IMR-90 (cell line): Measurements from ENCODE around the gene SKIL. TPM values are rescaled to one million over a fixed set of nuclear protein-coding genes. Genes with fewer than 3 reads are reported as not detected.

Source experiments
- ATAC-seq: fragments of 200-7000 bp; cut with Tn5 transposase; 2 replicates; pipeline ENCODE4 v1.9.1; 2020; ENCODE audit warnings: low read depth, mild to moderate bottlenecking, moderate library complexity
- BruUV-seq: library from RNA; stranded (reverse); fragments of 400-500 nt; replicated peaks from 2 replicates; lab custom pipeline; 2021; lab: Mats Ljungman, UMichigan
- CTCF ChIA-PET: fragments of 300-600 bp; formaldehyde crosslinking; extraction: SDS; loops from one replicate; lab custom pipeline; 2021; ENCODE audit warnings: antibody characterized with exemption; lab: Yijun Ruan, JAX
- POLR2A ChIA-PET: fragments of 300-600 bp; sonication (Branson Sonifier 250); formaldehyde crosslinking; loops from one replicate; lab custom pipeline; 2022; ENCODE audit warnings: antibody characterized with exemption; ENCODE audit not compliant: unreplicated experiment; lab: Charles Lee
- DNase-seq: peaks from one replicate; pipeline ENCODE4 v3.0.0; 2013
- H2AFZ ChIP-seq: replicated peaks from 2 replicates; pipeline ENCODE3; 2013; ENCODE audit warnings: low read length, mild to moderate bottlenecking; ENCODE audit not compliant: poor library complexity
- H2AK5ac ChIP-seq: 2 replicates; pipeline ENCODE4 v1.6.1; 2013; ENCODE audit warnings: low read depth, low read length, inconsistent platforms
- H2AK9ac ChIP-seq: replicated peaks from 2 replicates; pipeline ENCODE3; 2013; ENCODE audit warnings: mild to moderate bottlenecking, low read depth, low read length, moderate library complexity; ENCODE audit not compliant: poor library complexity
- H2BK120ac ChIP-seq: 2 replicates; pipeline ENCODE4 v1.6.1; 2013; ENCODE audit warnings: low read depth, low read length, inconsistent platforms
- H2BK15ac ChIP-seq: 3 replicates; pipeline ENCODE4 v1.6.1; 2013; ENCODE audit warnings: low read depth, low read length, inconsistent platforms
- H2BK20ac ChIP-seq: 2 replicates; pipeline ENCODE4 v1.6.1; 2013; ENCODE audit warnings: low read depth, mild to moderate bottlenecking, inconsistent platforms, low read length, moderate library complexity
- H2BK5ac ChIP-seq: 2 replicates; pipeline ENCODE4 v1.6.1; 2013; ENCODE audit warnings: mild to moderate bottlenecking, low read depth, low read length, inconsistent platforms; ENCODE audit not compliant: poor library complexity, severe bottlenecking
- H3K14ac ChIP-seq: replicated peaks from 2 replicates; pipeline ENCODE4 v1.6.1; 2013; ENCODE audit warnings: low read depth, low read length, inconsistent platforms
- H3K18ac ChIP-seq: 2 replicates; pipeline ENCODE4 v1.6.1; 2013; ENCODE audit warnings: low read depth, low read length, control low read depth
- H3K23ac ChIP-seq: 2 replicates; pipeline ENCODE4 v1.6.1; 2013; ENCODE audit warnings: low read depth, low read length, inconsistent platforms
- H3K27ac ChIP-seq: 2 replicates; pipeline ENCODE4 v1.5.1; 2013; ENCODE audit warnings: mild to moderate bottlenecking, control low read depth, low read length; ENCODE audit not compliant: insufficient read depth
- H3K27me3 ChIP-seq: 2 replicates; pipeline ENCODE4 v1.6.1; 2013; ENCODE audit warnings: low read length; ENCODE audit not compliant: control insufficient read depth, insufficient read depth
- H3K36me3 ChIP-seq: 2 replicates; pipeline ENCODE4 v1.6.1; 2013; ENCODE audit warnings: low read length, mixed read lengths; ENCODE audit not compliant: control insufficient read depth, insufficient read depth
- H3K4ac ChIP-seq: 2 replicates; pipeline ENCODE4 v1.6.1; 2013; ENCODE audit warnings: low read depth, low read length, inconsistent platforms
- H3K4me1 ChIP-seq: 2 replicates; pipeline ENCODE4 v1.6.1; 2013; ENCODE audit warnings: low read length, mixed read lengths; ENCODE audit not compliant: control insufficient read depth, insufficient read depth
- H3K4me2 ChIP-seq: 2 replicates; pipeline ENCODE4 v1.6.1; 2013; ENCODE audit warnings: low read depth, mild to moderate bottlenecking, control low read depth, low read length, moderate library complexity
- H3K4me3 ChIP-seq: 2 replicates; pipeline ENCODE4 v1.5.1; 2013; ENCODE audit warnings: low read depth, mild to moderate bottlenecking, control low read depth, low read length, moderate library complexity; ENCODE audit not compliant: insufficient read depth
- H3K56ac ChIP-seq: 2 replicates; pipeline ENCODE4 v1.6.1; 2013; ENCODE audit warnings: low read length, inconsistent platforms; ENCODE audit not compliant: insufficient read depth; ENCODE audit errors: extremely low read depth
- H3K79me1 ChIP-seq, 2 experiments: 2 replicates each; pipeline ENCODE4 v1.6.1; 2013; ENCODE audit warnings: low read length in 2 of 2, inconsistent platforms in 1 of 2, low read depth in 1 of 2
- H3K9ac ChIP-seq: 2 replicates; pipeline ENCODE4 v1.6.1; 2013; ENCODE audit warnings: low read depth, low read length, control low read depth
- H3K9me1 ChIP-seq: 2 replicates; pipeline ENCODE4 v1.6.1; 2013; ENCODE audit warnings: low read length, inconsistent platforms; ENCODE audit not compliant: insufficient read depth
- H3K9me3 ChIP-seq: 2 replicates; pipeline ENCODE4 v1.6.1; 2013; ENCODE audit warnings: low read length; ENCODE audit not compliant: control insufficient read depth, insufficient read depth
- H4K20me1 ChIP-seq: 2 replicates; pipeline ENCODE4 v1.6.1; 2013; ENCODE audit warnings: low read length, inconsistent platforms; ENCODE audit not compliant: insufficient read depth
- H4K5ac ChIP-seq: 2 replicates; pipeline ENCODE4 v1.6.1; 2013; ENCODE audit warnings: mild to moderate bottlenecking, low read depth, low read length, control low read depth
- H4K8ac ChIP-seq, 2 experiments: 2 replicates each; pipeline ENCODE4 v1.6.1; 2013; ENCODE audit warnings: low read depth in 2 of 2, low read length in 2 of 2, control low read depth in 1 of 2, inconsistent platforms in 1 of 2
- H4K91ac ChIP-seq: 2 replicates; pipeline ENCODE4 v1.6.1; 2013; ENCODE audit warnings: low read depth, low read length, inconsistent platforms; ENCODE audit not compliant: insufficient read depth
- BHLHE40 ChIP-seq: fragments of 150-350 bp; IDR thresholded peaks from 2 replicates; pipeline ENCODE4 v1.6.1; 2016; ENCODE audit warnings: mild to moderate bottlenecking, low read depth, low read length
- CEBPB ChIP-seq: IDR thresholded peaks from 2 replicates; pipeline ENCODE4 v1.6.1; 2012; ENCODE audit warnings: low read depth, low read length, improper control_type of control experiment
- CHD1 ChIP-seq: IDR thresholded peaks from 2 replicates; pipeline ENCODE4 v1.6.1; 2012; ENCODE audit warnings: low read depth, low read length, improper control_type of control experiment
- CTCF ChIP-seq: conservative IDR thresholded peaks from 2 replicates; pipeline ENCODE4 v1.5.1; 2012; ENCODE audit warnings: mild to moderate bottlenecking, low read depth, low read length, improper control_type of control experiment
- FOS ChIP-seq: fragments of 150-350 bp; IDR thresholded peaks from 2 replicates; pipeline ENCODE4 v1.6.1; 2016; ENCODE audit warnings: low read depth, low read length
- MAFK ChIP-seq: IDR thresholded peaks from 2 replicates; pipeline ENCODE4 v1.6.1; 2012; ENCODE audit warnings: low read depth, low read length, improper control_type of control experiment
- MAZ ChIP-seq: IDR thresholded peaks from 2 replicates; pipeline ENCODE4 v1.6.1; 2012; ENCODE audit warnings: low read depth, mild to moderate bottlenecking, low read length, improper control_type of control experiment, moderate library complexity, borderline replicate concordance
- MXI1 ChIP-seq: IDR thresholded peaks from 2 replicates; pipeline ENCODE4 v1.6.1; 2012; ENCODE audit warnings: low read depth, mild to moderate bottlenecking, low read length, moderate library complexity, borderline replicate concordance
- NFE2L2 ChIP-seq: fragments of 150-350 bp; IDR thresholded peaks from 2 replicates; pipeline ENCODE4 v1.6.1; 2016; ENCODE audit warnings: low read depth, mild to moderate bottlenecking, low read length
- POLR2A ChIP-seq: IDR thresholded peaks from 2 replicates; pipeline ENCODE4 v1.6.1; 2012; ENCODE audit warnings: mild to moderate bottlenecking, low read depth, low read length
- RAD21 ChIP-seq: IDR thresholded peaks from 2 replicates; pipeline ENCODE4 v1.6.1; 2012; ENCODE audit warnings: low read length, improper control_type of control experiment
- RCOR1 ChIP-seq: IDR thresholded peaks from 2 replicates; pipeline ENCODE4 v1.6.1; 2012; ENCODE audit warnings: mild to moderate bottlenecking, low read length, improper control_type of control experiment; ENCODE audit not compliant: insufficient replicate concordance
- RFX5 ChIP-seq: IDR thresholded peaks from 2 replicates; pipeline ENCODE4 v1.8.0; 2012; ENCODE audit warnings: low read depth, mild to moderate bottlenecking, low read length, moderate library complexity
- SMC3 ChIP-seq: fragments of 150-350 bp; IDR thresholded peaks from 2 replicates; pipeline ENCODE4 v1.6.1; 2016; ENCODE audit warnings: low read depth, mild to moderate bottlenecking, antibody characterized with exemption, low read length, moderate library complexity
- USF2 ChIP-seq: fragments of 150-350 bp; IDR thresholded peaks from 2 replicates; pipeline ENCODE4 v1.6.1; 2017; ENCODE audit warnings: mild to moderate bottlenecking, antibody characterized with exemption, low read length, low read depth
- dilution Hi-C: fragments of 300-500 bp; cut with HindIII; formaldehyde crosslinking; loops from one replicate; pipeline ENCODE4 v1.14.3; 2018; ENCODE audit warnings: low sequenced_read_pairs; ENCODE audit not compliant: unreplicated experiment
- in situ Hi-C: fragments of 300-500 bp; cut with MboI; formaldehyde crosslinking; loops from 3 replicates; pipeline ENCODE4 v1.14.3; 2019; ENCODE audit warnings: low sequenced_read_pairs, inconsistent platforms, mixed read lengths
- intact Hi-C: fragments of 100-400 bp; cut with micrococcal nuclease; formaldehyde crosslinking; loops from 2 replicates; pipeline ENCODE4 v1.10.0; 2022
- polyA plus RNA-seq, 3 experiments: library from polyadenylated mRNA; depleted of rRNA; stranded (reverse); fragments of >200 nt; gene quantifications; 2 replicates each; pipeline ENCODE4 v1.2.3, GENCODE V29; 2012; ENCODE audit warnings: low replicate concordance in 1 of 3
- total RNA-seq: library from RNA; depleted of rRNA; stranded (reverse); fragments of >200 nt; gene quantifications from 2 replicates; pipeline ENCODE4 v1.2.3, GENCODE V29; 2012
- TF ChIP-seq, protein P1 (sequence below): fragments of 150-350 bp; IDR thresholded peaks from 2 replicates; pipeline ENCODE4 v1.6.1; 2016; ENCODE audit warnings: low read depth, mild to moderate bottlenecking, low read length, moderate library complexity, borderline replicate concordance

Gene SKIL
- total and polyA plus RNA-seq, 2 of the 4 experiments (the other 2 are of a cell fraction): 9.2 to 55.9 TPM

GRCh38 chr3:170353485-170353884 lies 4.0 kb upstream of the SKIL start:
- no peaks in the 10 kb centered on the region for H3K9me3 ChIP-seq
- H2BK20ac ChIP-seq: no peak overlapping the region
- BruUV-seq: no TSS peak
- DNase-seq: no peak
- no peak overlapping the region for H4K5ac ChIP-seq
- no peak overlapping the region for H2AFZ ChIP-seq
- no peak overlapping the region for H4K91ac ChIP-seq
- H3K4me2 ChIP-seq: no peak overlapping the region
- no peak overlapping the region for H3K4ac ChIP-seq
- no peak overlapping the region for H2BK5ac ChIP-seq
- H3K27ac ChIP-seq: no peak overlapping the region
- H2BK120ac ChIP-seq: no peak overlapping the region
- H3K23ac ChIP-seq: no peak overlapping the region
- no peak overlapping the region for H4K8ac ChIP-seq
- TF ChIP-seq POLR2A (no peak), MAFK (no peak), BHLHE40 (no peak), USF2 (no peak), MAZ (no peak), RAD21 (no peak), CTCF (no peak), NFE2L2 (no peak), RFX5 (no peak), MXI1 (no peak), FOS (no peak), CHD1 (no peak), RCOR1 (no peak), CEBPB (no peak), SMC3 (no peak)
- TF ChIP-seq, protein P1, sequence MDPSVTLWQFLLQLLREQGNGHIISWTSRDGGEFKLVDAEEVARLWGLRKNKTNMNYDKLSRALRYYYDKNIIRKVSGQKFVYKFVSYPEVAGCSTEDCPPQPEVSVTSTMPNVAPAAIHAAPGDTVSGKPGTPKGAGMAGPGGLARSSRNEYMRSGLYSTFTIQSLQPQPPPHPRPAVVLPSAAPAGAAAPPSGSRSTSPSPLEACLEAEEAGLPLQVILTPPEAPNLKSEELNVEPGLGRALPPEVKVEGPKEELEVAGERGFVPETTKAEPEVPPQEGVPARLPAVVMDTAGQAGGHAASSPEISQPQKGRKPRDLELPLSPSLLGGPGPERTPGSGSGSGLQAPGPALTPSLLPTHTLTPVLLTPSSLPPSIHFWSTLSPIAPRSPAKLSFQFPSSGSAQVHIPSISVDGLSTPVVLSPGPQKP: no peak
- peaks cover 0 to 14% of the 10 kb centered on the region in 2 experiments; a peak in 2 of 4 replicates for H3K79me1 ChIP-seq
- ChIA-PET POLR2A (no interaction called here), CTCF (no interaction called here)
- H3K9ac ChIP-seq: no peak overlapping the region
- in situ Hi-C loops (loop anchor here (5.0 kb wide), 1 partner anchor 41 kb away; no protein-coding TSS in a partner anchor), intact Hi-C loops (no loop called here), dilution Hi-C loops (no loop called here)
- H3K18ac ChIP-seq: no peak overlapping the region
- no peak overlapping the region for H2AK5ac ChIP-seq
- no peak for ATAC-seq
- H3K4me1 ChIP-seq: peaks cover 3% of the 10 kb centered on the region
- H3K9me1 ChIP-seq: no peaks in the 10 kb centered on the region
- no peak overlapping the region for H2BK15ac ChIP-seq
- peaks cover 2% of the 10 kb centered on the region; the same call in 1 of the 2 replicates for H4K20me1 ChIP-seq
- H3K27me3 ChIP-seq: no peaks in the 10 kb centered on the region
- no peaks in the 10 kb centered on the region for H3K36me3 ChIP-seq
- no peak overlapping the region for H3K4me3 ChIP-seq
- no peak overlapping the region for H3K56ac ChIP-seq
- no peak overlapping the region for H2AK9ac ChIP-seq
- H3K14ac ChIP-seq: no peak overlapping the region
